ENCODE measurements around the gene SLC18A2. TPM values are rescaled to one million over a fixed set of nuclear protein-coding genes. Genes with fewer than 3 reads are reported as not detected.
"Not testable (repeated sequence)": the region's sequence is repeated elsewhere in the genome, so short reads cannot be mapped to it uniquely, and the experiment has no call there.

The SLC18A2 gene
- polyA plus RNA-seq, 1 donor from 2014 or later = 0.19 TPM

DNA sequence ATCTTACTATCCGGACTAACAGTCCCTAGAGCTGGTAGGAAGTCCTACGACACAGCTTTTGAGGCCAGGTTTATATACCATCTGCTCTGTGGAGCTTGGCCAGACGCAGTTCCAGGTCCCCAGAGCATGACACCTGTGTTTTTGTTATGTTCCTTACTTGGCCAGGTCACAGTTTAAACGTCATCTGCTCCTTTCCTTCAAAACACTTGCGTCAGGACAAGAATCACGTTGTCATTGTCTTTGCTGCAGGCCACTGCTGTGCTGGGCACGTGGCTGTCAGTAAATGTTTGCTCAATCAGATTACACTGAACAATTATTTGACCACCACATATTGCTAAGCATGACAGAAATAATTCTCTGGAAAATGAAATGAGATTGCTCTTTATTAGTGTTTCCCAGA is 23.9 kb downstream of the SLC18A2 start:
- Mint-ChIP-seq H3K4me3 (no peak overlapping the region), H3K36me3 (no peaks in the 10 kb centered on the region), H3K27ac (no peak overlapping the region), H3K27me3 (peaks cover 11% of the 10 kb centered on the region), H3K9me3 (no peaks in the 10 kb centered on the region), H3K4me1 (no peaks in the 10 kb centered on the region)

DNA sequence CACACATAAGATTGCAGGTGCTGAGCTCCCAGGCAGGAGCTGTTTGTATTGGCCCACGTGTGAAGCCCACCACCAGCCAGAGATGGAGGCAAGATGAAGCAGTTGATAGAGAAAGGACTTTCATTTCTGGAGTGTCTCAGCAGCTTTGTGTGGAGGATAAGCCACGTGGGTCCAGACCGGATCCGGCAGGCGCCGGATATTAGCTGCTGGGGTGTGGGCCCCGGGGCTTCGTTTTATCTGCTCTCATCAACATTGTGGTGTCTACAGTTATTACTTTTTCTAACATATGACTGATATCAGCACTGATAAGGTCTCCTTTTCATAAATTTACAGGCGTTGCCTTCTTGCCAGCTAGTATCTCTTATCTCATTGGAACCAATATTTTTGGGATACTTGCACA is 25.5 kb downstream of the SLC18A2 start:
- H3K36me3 Mint-ChIP-seq = no peaks in the 10 kb centered on the region
- H3K27me3 Mint-ChIP-seq = peaks cover 8% of the 10 kb centered on the region
- no peak overlapping the region for H3K27ac Mint-ChIP-seq
- no peak overlapping the region for H3K4me3 Mint-ChIP-seq
- H3K9me3 Mint-ChIP-seq = no peaks in the 10 kb centered on the region
- no peaks in the 10 kb centered on the region for H3K4me1 Mint-ChIP-seq

DNA sequence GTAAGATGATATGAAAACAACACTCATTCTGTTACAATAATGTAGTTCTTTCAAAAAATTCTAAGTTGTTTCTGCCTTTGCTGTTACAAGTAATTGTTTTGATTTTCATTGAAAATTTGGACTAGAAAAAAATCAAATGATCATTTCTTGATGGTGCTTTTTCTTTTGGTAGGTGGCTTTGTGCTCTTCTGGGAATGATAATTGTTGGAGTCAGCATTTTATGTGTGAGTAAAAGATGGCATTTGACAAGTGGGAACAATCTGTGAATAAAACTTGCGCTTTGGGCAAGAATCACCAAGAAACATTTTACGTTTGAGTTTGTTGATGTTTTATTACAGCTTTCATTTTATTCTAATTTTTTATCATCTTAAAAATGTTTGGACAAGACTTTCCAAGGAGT is 25.9 kb downstream of the SLC18A2 start:
- Mint-ChIP-seq H3K27me3 (peaks cover 4% of the 10 kb centered on the region), H3K4me3 (no peak overlapping the region), H3K4me1 (no peaks in the 10 kb centered on the region), H3K27ac (no peak overlapping the region), H3K9me3 (no peaks in the 10 kb centered on the region), H3K36me3 (no peaks in the 10 kb centered on the region)

DNA sequence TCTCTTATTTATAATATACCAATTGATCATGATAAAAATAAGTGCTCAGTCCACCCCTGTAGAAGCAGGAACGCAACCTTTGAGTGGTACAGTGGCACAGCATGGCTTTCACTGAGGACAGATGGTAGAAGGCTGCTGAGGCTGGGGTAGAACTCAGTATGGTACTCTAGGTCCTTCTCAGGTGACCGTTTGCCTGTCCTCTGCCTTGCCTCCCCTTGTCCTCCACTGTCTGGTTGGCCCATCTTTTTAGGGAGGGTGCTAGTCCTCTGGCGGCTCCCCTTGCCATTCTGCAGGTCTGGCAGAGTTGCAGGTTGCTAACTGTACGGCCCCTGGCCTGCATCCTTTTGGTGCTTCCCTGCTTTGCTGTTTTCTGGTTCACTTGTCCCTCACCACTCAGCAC is 27.3 kb downstream of the SLC18A2 start:
- peaks cover 3% of the 10 kb centered on the region for H3K27me3 Mint-ChIP-seq
- H3K27ac Mint-ChIP-seq = no peak overlapping the region
- H3K36me3 Mint-ChIP-seq = no peaks in the 10 kb centered on the region
- no peaks in the 10 kb centered on the region for H3K4me1 Mint-ChIP-seq
- no peaks in the 10 kb centered on the region for H3K9me3 Mint-ChIP-seq
- no peak overlapping the region for H3K4me3 Mint-ChIP-seq

DNA sequence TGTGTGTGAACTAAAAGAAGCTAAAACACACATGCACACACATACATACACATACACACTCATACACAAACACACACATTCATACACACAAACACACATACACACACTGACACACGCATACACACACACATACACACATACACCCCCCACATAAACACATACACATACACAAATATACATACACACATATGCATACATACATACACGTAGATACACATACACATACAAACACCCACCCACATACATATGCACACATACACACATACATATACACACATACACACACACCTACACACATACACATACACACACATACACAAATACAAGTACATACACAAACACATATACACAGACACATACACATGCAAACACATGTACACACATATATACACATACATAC is 28.0 kb downstream of the SLC18A2 start:
- Mint-ChIP-seq H3K27me3 (peaks cover 3% of the 10 kb centered on the region), H3K27ac (no peak overlapping the region), H3K4me1 (no peaks in the 10 kb centered on the region), H3K4me3 (no peak overlapping the region), H3K9me3 (no peaks in the 10 kb centered on the region), H3K36me3 (no peaks in the 10 kb centered on the region)

DNA sequence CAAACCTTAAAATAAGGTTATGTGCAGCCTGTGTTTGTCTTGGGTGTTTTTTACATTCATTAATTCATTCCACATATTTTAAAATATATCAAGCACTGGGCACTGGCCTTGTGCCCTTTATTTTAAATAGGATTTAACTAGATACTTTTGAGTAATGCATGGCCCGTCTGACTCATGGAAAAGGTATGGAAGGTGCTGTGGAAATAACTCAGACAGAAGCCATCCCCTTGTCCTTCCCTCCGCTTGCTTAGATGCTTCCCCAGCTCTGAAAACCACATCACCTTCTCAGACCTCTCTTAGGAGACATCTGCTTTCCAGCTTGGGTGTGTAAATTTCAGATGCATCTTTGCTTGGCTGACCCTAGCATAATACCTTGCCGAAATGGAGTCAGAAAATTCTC is 30.5 kb downstream of the SLC18A2 start:
- Mint-ChIP-seq H3K4me1 (no peaks in the 10 kb centered on the region), H3K4me3 (no peak overlapping the region), H3K27ac (no peak overlapping the region), H3K9me3 (no peaks in the 10 kb centered on the region), H3K36me3 (no peaks in the 10 kb centered on the region), H3K27me3 (peaks cover 1% of the 10 kb centered on the region)

DNA sequence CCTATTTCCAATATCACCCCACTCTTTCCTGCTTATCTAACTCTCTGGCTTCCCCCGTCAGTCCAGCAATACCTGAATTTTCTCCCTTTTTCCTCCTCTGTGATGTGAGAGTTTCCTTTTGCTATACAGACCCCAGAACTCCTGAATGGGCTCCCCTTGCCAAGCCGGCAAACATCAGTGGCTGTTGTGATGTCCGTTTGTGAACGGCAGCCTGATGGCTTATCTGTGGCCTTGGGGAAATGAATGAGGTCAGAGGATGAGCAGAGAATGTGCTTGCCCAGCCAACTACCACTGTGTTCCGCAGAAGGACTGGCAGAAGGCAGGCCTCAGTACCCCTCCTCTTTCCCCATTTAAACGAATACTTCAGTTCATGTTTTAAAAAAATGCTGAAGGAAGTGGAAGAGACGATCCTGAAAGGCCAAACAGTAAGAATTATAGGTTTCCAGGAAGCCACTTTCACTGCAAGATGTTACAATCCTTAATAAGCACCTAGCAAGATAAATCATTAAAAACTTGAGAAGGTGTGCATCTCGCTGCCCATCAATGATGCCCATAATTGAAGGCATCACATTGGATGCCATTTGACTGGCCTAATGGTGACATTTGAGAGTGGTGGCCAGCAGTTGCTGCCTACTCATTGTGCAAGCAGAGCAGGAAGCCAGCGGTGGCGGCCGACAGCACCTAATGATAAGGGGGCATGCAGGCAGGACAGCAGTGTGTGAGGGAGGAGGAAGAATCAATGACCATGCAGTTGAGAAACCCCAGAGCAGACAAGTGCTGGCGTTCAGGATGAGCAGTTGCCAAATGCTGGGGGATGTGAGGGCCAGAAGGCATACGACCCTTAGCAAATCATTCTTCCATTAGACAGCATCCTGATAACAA is 31.5 kb downstream of the SLC18A2 start:
- Mint-ChIP-seq H3K27ac (no peak overlapping the region), H3K36me3 (peaks cover 1% of the 10 kb centered on the region), H3K27me3 (peaks cover 1% of the 10 kb centered on the region), H3K9me3 (no peaks in the 10 kb centered on the region), H3K4me1 (no peaks in the 10 kb centered on the region), H3K4me3 (no peak overlapping the region)

DNA sequence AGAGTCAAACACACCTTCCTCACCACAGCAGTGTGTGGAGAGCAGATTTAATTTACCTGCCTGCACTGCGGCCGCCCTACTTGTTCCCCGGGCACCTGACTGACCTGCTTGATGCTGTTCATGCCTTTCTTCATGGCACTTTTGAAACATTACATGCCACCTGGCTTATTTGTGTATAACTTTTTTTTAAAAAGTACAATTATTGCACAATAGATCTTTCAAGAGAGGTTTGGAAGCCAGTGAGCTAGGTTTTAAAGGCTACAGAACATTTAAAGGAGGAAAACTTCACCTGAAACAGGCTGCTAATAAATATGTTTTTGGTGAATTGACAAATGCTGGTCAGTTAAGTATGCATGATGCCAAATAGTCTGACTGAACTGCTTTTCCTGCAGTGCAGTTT is 33.1 kb downstream of the SLC18A2 start:
- Mint-ChIP-seq H3K27ac (no peak overlapping the region), H3K27me3 (peaks cover 1% of the 10 kb centered on the region), H3K36me3 (peaks cover 1% of the 10 kb centered on the region), H3K4me3 (no peak overlapping the region), H3K4me1 (no peaks in the 10 kb centered on the region), H3K9me3 (no peaks in the 10 kb centered on the region)

DNA sequence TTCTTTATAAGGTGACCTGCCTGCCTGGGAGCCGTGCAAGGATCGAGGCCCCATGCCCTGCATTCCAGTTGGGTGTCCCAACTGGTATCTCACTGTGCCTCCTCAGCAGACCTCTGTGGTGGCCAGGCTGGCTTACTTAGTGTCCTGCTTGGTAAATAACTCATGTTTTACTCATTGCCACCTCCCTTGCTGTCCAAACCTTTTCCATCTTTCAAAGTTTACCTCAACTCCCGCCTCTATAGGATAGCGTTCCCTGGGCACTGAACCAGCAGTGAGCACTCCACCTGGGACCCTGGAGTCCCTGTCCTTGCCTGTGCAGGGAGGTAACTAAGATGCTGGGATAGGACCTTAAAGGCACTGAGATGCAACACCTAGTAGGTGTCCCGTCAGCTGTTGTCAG is 33.6 kb downstream of the SLC18A2 start:
- Mint-ChIP-seq H3K27ac (no peak overlapping the region), H3K9me3 (no peaks in the 10 kb centered on the region), H3K4me1 (no peaks in the 10 kb centered on the region), H3K27me3 (peaks cover 1% of the 10 kb centered on the region), H3K4me3 (no peak overlapping the region), H3K36me3 (peaks cover 1% of the 10 kb centered on the region)

DNA sequence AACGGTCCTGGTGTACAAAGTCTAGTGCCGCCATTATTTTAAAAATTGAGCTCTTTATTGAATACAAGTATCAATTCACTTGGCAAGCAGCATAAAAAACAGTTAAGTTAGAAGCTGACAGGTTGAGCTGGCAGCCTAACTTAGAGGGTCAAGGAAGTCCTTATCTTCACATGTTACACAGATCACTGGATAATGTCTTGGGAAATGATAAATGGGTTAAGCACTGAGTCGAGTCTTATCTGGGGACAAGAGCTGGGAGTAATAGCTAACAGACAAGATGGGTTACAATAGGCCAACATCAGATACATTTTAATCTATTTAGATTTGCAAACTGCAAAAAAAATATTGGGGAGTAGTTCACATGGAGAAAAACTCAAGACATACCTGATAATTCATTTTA is 34.2 kb downstream of the SLC18A2 start:
- Mint-ChIP-seq H3K27me3 (peaks cover 1% of the 10 kb centered on the region), H3K4me3 (no peak overlapping the region), H3K36me3 (peaks cover 1% of the 10 kb centered on the region), H3K9me3 (no peaks in the 10 kb centered on the region), H3K4me1 (no peaks in the 10 kb centered on the region), H3K27ac (no peak overlapping the region)

DNA sequence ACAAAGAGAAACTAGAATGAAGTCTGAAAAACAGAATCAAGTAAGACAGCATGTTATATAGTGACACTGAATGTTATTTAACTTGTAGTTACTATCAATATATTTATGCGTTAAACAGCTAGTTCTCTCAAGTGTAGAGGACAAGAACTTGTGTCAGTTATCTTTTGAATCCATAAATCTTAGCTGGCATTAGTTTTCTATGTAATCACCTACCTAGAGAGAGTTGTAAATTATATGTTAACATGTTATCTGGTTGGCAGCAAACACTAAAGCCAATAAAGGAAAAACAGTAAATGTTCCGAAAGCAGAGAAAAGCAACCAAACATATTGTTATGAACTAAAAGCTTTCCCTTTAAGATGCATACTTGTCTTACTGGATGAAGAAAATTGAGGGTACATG is 36.8 kb downstream of the SLC18A2 start:
- no peaks in the 10 kb centered on the region for H3K9me3 Mint-ChIP-seq
- peaks cover under 1% of the 10 kb centered on the region for H3K27me3 Mint-ChIP-seq
- no peak overlapping the region for H3K4me3 Mint-ChIP-seq
- no peaks in the 10 kb centered on the region for H3K4me1 Mint-ChIP-seq
- no peak overlapping the region for H3K27ac Mint-ChIP-seq
- H3K36me3 Mint-ChIP-seq = peaks cover 1% of the 10 kb centered on the region

DNA sequence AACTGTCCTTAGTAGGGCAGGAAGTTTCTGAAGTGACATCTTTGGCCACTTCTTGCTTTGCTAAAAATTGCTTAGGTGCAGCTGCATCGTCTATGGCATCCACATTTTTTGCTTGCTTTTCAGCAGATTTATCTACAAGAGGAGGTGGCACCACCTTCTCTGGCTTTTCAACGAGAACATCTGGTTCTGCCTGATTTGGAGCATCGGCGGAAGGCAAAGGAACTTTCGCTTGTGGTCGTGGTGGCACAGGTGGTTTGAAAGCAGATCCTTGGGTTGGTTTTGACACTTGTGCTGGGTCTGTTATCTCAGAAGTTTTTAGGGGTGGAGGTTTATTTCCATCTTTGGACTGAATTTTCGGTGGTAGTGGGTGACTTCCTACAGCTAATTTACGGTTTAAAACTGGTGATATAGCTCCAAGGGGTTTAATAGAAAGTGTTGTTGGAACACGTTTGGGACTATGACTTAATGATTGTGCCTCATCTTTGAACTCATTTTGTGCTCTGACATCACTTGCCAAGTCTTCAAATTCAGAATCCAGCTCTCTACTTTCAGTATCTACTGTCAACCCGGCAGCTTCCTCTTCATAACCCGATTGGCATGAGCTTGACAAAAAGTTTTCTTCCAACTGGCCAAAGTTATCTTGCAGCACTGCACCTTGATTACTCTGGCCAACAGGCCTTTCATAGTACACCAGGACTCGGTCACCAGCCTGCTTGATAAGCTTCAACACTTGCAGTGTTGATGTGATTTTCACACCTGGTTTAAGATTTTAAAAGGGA is 44.0 kb downstream of the SLC18A2 start:
- Mint-ChIP-seq H3K9me3 (peaks cover 0 to 2% (median 0%) of the 10 kb centered on the region in 3 donors), H3K27me3 (no peaks in the 10 kb centered on the region), H3K4me1 (no peaks in the 10 kb centered on the region), H3K27ac (no peak overlapping the region), H3K36me3 (peaks cover 6% of the 10 kb centered on the region), H3K4me3 (no peak overlapping the region)

DNA sequence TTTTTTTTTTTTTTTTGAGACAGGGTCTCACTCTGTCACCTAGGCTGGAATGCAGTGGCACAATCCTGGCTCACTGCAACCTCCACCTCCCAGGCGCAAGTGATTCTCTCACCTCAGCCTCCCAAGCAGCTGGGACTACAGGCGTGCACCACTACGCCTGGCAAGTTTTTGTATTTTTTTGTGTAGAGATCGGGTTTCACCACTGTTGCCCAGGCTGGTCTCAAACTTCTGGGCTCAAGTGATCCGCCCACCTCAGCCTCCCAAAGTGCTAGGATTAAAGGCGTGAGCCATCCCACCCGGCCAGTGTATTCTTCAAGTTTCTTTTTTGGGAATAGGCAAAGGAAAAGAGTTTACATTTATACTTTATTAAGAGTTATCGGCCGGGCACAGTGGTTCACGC is 50.0 kb downstream of the SLC18A2 start:
- H3K9me3 Mint-ChIP-seq, H3K36me3 Mint-ChIP-seq, H3K27me3 Mint-ChIP-seq, H3K4me1 Mint-ChIP-seq, H3K27ac Mint-ChIP-seq, H3K4me3 Mint-ChIP-seq: not testable (repeated sequence)

DNA sequence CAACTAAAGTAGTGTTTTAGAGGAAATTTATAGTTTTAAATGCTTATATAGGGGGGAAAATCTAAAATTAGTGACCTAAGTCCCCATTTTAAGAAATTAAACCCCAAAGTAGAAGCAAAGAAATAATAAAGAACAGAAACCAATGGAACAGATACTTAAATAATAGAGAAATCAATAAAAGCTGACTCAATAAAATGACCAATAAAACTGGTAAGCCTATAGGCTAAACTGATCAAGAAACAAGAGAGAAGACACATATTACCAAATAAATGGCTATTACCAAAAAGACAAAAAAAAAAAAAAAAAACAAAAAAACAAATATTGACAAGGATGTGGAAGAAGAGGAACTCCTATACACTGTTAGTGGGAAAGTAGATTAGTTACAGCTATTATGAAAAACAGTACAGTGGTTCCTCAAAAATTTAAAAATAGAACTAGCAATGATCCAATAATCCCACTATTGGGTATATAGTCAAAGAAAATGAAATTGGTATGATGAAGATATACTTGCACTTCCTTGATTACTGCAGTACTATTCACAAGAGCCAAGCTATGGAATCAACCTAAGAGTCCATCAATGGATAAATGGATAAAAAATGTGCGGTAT is 53.2 kb downstream of the SLC18A2 start:
- Mint-ChIP-seq H3K27me3 (no peaks in the 10 kb centered on the region), H3K4me3 (no peak overlapping the region), H3K36me3 (peaks cover 6% of the 10 kb centered on the region), H3K4me1 (peaks cover 0 to 6% (median 0%) of the 10 kb centered on the region in 3 donors), H3K9me3 (no peaks in the 10 kb centered on the region), H3K27ac (no peak overlapping the region)

DNA sequence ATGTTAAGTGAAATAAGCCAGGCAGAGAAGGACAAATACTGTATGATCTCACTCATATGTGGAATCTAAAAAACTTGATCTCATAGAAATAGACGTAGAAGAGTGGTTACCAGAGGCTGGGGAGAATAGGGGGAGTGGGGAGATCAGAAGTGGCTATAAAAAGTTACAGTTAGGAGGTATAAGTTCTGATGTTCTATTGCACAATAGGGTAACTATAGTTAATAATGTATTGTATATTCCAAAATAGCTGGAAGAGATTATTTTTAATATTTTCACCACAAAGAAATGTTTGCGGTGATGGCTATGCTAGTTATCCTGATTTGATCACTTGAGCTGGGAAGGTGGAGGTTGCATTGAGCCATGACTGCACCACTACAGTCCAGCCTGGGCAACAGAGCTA is 53.8 kb downstream of the SLC18A2 start:
- no peaks in the 10 kb centered on the region for H3K9me3 Mint-ChIP-seq
- H3K4me1 Mint-ChIP-seq = peaks cover 0 to 6% (median 0%) of the 10 kb centered on the region in 3 donors
- no peak overlapping the region for H3K4me3 Mint-ChIP-seq
- no peaks in the 10 kb centered on the region for H3K27me3 Mint-ChIP-seq
- H3K36me3 Mint-ChIP-seq = peaks cover 6% of the 10 kb centered on the region
- no peak overlapping the region for H3K27ac Mint-ChIP-seq

Data from IgD-negative memory B cell (primary cell).